Stimulated activated naive CD4-positive, alpha-beta T cell treated with Interleukin-2 at 50 U/mL for 16 hours (primary cell): ENCODE data around the gene PILRB.
"Not testable (repeated sequence)": the region's sequence is repeated elsewhere in the genome, so short reads cannot be mapped to it uniquely, and the experiment has no call there.

Experiments used
- DNase-seq: peaks from one replicate; lab custom pipeline; 2025; lab: John Stamatoyannopoulos, UW

Gene PILRB

GRCh38 chr7:100378114-100378755 is 20.3 kb downstream of the PILRB start:
- no peak for DNase-seq

- DNase-seq, result no peak
Observed at GRCh38 chr7:100380196-100380595, 22.3 kb downstream of the PILRB start.

DNA sequence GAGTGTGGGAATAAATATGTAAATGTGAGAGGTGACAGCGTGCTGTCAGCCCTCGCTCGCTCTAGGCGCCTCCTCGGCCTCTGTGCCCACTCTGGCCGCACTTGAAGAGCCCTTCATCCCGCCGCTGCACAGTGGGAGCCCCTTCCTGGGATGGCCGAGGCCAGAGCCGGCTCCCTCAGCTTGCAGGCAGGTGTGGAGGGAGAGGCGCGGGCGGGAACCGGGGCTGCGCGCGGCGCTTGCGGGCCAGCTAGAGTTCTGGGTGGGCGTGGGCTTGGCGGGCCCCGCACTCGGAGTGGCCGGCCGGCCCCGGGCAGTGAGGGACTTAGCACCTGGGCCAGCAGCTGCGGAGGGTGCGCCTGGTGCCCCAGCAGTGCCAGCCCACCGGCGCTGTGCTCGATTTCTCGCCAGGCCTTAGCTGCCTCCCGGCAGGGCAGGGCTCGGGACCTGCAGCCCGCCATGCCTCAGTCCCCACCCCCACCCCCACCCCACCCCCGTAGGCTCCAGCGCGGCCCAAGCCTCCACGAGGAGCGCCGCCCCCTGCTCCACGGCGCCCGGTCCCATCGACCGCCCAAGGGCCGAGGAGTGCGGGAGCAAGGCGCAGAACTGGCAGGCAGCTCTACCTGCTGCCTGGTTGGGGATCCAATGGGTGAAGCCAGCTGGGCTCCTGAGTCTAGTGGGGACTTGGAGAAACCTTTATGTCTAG is 23.8 kb downstream of the PILRB start:
- DNase-seq, result not testable (repeated sequence)

GRCh38 chr7:100382234-100382853 is 24.4 kb downstream of the PILRB start:
- not testable (repeated sequence) for DNase-seq

DNA sequence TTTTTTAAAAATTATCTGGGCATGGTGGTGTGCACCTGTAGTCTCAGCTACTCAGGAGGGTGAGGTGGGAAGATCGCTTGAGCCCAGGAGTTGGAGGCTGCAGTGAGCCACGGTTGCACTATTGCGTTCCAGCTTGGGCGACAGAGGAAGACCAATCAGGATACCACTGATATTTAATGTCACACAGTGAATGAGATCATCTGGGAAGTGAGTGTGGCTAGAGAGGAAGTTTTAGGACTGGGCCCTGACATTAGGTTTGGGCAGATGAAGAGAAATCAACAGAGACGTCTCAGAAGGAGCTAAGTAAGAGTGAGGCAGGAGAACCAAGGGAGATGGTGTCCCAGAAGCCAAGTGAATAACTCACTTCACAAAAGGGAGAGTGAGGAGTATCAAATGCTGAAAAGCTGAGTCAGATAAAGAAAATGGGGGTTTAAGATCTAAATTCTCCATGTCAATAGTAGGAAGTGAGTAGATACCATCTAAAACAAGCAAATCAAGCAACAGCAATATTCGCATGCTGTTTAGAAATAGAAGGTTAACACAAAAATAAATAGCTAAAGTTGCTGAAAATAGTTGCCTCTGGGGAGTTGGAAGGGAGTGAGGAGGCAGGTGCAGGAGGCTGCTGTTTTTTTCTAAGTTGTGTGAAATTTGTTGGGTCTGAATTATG is 26.8 kb downstream of the PILRB start:
- DNase-seq, result no peak

DNA sequence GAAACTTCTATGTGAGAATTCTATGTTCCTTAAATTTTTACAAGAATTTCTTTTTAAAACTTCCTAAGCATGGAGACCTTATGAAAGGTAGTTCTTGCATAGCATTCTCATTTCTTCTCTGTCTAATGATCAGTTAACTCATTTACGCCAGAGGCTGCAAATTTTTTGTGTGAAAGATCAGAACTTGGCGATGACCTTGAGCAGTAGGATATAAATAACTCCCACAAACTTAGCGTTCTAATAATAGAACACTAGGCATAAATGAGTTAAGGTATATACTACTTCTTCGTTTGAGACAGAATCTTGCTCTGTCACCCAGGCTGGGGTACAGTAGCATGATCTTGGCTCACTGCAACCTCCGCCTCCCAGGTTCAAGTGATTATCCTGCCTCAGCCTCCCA is 29.0 kb downstream of the PILRB start:
- no peak for DNase-seq

DNA sequence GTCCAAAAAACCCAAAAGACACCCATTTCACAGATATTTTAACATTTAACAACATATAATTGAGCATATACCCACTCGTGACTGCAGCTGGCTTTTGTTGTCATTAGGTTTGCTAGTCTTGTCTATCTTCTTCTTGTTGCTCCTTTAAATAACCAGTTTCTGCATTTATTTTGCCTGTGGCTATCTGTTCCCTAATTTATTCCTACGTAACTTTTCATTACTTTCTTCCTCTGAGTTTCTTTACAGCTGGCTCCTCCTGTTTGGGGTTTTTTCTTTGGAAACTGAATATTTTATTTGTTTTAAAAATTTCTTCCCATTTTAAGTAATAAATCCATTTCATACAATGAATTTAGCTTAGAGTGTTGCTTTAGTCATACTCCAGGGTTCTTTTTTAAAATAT is 29.8 kb downstream of the PILRB start:
- no peak for DNase-seq

GRCh38 chr7:100389437-100390088 is 31.6 kb downstream of the PILRB start:
- DNase-seq, result no peak

DNA sequence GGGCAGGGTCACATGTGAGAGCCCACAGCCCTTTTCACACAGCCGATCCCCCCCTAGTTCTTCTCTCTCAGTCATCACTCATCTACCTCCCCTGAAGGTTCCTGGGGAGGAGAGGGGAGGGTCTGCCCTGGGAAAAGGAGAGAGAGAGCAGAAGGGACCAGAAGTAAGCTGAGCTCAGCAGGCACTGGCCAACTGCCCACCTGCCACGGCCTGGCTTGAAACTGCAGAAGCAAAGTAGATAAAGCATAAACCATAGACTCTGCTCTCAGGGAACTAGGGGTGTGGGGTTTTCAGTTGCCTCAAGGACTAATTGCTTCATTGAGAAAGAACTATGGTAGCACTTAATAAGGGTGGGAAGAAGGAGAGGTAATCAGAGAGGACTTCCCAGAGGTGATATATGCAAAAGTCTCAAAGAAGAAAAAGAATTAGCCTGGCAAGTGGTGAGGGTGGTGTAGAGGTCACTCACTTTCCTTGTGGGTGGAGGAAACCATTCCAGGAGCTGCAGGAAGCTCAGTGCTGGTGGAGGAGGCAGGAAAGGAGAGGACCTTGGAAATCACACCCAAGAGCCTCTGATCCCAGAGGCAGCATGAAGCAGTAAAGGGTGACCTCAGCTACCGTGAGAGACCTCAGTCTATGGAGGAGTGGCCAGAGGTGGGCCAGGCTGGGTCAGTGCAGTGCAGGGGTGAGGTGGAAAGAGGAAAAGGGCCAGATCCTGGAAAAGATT is 32.5 kb downstream of the PILRB start:
- no peak for DNase-seq

- no peak for DNase-seq
Observed at GRCh38 chr7:100393233-100393905, 35.5 kb downstream of the PILRB start.

DNA sequence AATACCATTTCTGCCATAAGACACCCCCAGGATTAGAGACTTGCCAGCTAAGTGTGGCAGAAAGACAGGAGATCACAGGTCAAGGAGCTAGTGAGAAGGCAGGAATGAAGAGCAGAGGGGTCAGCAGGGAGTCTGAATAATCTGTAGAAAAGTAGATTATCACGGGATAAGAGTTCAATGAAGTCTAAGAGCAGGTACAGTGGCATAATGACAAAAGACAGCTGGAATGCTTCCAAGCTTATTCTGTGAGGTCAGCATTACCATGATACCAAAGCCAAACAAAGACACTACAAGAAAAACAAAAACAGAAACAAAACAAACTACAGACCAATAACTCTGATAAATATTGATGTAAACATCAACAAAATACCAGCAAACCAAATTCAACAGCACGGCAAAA is 36.2 kb downstream of the PILRB start:
- no peak for DNase-seq

GRCh38 chr7:100396421-100396982 is 38.6 kb downstream of the PILRB start:
- DNase-seq, result peak; percentile 63

GRCh38 chr7:100397315-100398081 is 39.6 kb downstream of the PILRB start:
- DNase-seq, result no peak

DNA sequence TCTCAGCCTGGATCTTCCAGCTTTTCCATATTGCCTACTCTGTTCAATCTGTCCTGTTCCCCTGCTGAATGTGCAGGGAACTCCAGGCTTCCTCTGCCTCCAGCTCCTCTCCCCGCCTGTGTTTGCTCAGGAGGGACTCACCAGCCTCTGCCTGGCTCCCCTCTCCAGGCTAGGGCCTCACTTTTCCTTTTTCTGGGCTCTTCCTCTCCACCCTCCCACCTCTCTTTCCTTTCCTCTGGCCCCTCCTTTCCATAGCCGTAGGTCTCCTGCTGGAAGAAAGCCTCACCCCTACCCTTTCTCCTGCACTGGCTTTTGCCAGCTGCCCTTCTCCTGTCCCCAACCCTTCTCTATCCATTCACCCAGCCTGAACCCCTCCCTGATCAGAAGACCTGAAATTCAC is 40.3 kb downstream of the PILRB start:
- DNase-seq, result no peak

GRCh38 chr7:100400041-100400440 is 42.1 kb downstream of the PILRB start:
- DNase-seq, result no peak

GRCh38 chr7:100400656-100401055 is 42.7 kb downstream of the PILRB start:
- no peak for DNase-seq

DNA sequence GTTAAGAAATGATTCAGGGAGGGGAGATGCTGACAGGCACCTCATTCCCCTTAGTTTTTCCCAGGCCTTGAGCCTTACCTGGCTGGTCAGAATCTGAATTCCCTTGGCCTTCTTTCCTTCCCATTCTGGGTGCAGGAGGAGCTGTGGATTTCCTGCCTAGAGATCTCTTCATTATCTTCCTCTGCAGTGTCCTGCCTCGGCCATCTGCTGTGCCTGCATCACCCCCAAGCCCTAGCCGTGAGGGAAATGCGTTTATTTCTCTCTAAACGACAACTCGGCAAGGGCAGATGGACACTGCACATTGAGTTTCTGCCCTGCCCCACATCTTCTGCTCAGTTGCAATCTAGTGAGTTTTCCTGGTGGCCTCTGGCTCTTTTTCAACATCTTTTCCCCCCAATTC is 43.9 kb downstream of the PILRB start:
- no peak for DNase-seq

GRCh38 chr7:100402241-100402640 is 44.3 kb downstream of the PILRB start:
- no peak for DNase-seq

GRCh38 chr7:100406767-100407166 is 48.9 kb downstream of the PILRB start:
- no peak for DNase-seq
